ENCODE measurements around the gene TMEM119. TPM values are rescaled to one million over a fixed set of nuclear protein-coding genes. Genes with fewer than 3 reads are reported as not detected.

Gene TMEM119
- 10 to 100 TPM in 3 of 4 donors, 1 to 10 TPM in 1; 9.0 to 48.8 (median 42.3) TPM for total RNA-seq

- Histone ChIP-seq H3K9me3 (no peaks in the 10 kb centered on the region), H3K27ac (peak within 1 kb of the TSS in 3 of 4 donors; percentile 26 to 77 (median 72)), H3K36me3 (no peaks in the 10 kb centered on the region), H3K4me3 (peak within 1 kb of the TSS; percentile 9 to 51 (median 18)), H3K4me1 (peaks cover 0 to 22% (median 0%) of the 10 kb centered on the region in 4 donors), H3K27me3 (no peaks in the 10 kb centered on the region)
- no peak for DNase-seq (ENCODE audit: low spot score in 2 of 2)
- TF ChIP-seq CTCF (IDR thresholded peaks at IDR 0.05) (no peak), POLR2A (IDR thresholded peaks at IDR 0.05) (no peak), EP300 (IDR thresholded peaks at IDR 0.05) (no peak)
- 14 to 24% methylated on average over 20 to 25 of the region's 27 CpGs for whole genome bisulfite sequencing, 2 donors
Observed at GRCh38 chr12:108597559-108598471, at the start of gene TMEM119. TSS of gene TMEM119 (minus strand) at chr12:108598084. CDS start at chr12:108592383, 5,701 bp downstream.

- Histone ChIP-seq H3K36me3 (peaks cover 0 to 54% (median 5%) of the 10 kb centered on the region in 3 donors), H3K9me3 (no peaks in the 10 kb centered on the region), H3K4me1 (peaks cover 0 to 46% (median 18%) of the 10 kb centered on the region in 4 donors), H3K27me3 (no peaks in the 10 kb centered on the region), H3K4me3 (no peak overlapping the region), H3K27ac (peak overlapping the region in 3 of 4 donors; percentile 29 to 70 (median 46))
- no peak for DNase-seq (ENCODE audit: low spot score in 2 of 2)
- WGBS, 2 donors: 56 to 58% methylated on average over 10 of the region's 10 CpGs
- TF ChIP-seq CTCF (IDR thresholded peaks at IDR 0.05) (peak in 1 of 5 experiments; percentile 5), POLR2A (IDR thresholded peaks at IDR 0.05) (no peak)
Observed at GRCh38 chr12:108646600-108647579, 49.0 kb upstream of the TMEM119 start.

GRCh38 chr12:108645686-108646599, 48.1 kb upstream of the TMEM119 start:
- no peaks in the 10 kb centered on the region for H3K9me3 ChIP-seq
- no peak for DNase-seq (ENCODE audit: low spot score in 2 of 2)
- WGBS, 2 donors: 78 to 82% methylated on average over 15 of the region's 15 CpGs
- no peak for TF ChIP-seq CTCF (IDR thresholded peaks at IDR 0.05)
- TF ChIP-seq POLR2A (IDR thresholded peaks at IDR 0.05): no peak
- TF ChIP-seq EP300 (IDR thresholded peaks at IDR 0.05): no peak
- peaks cover 0 to 55% (median 22%) of the 10 kb centered on the region in 4 donors for H3K4me1 ChIP-seq
- H3K4me3 ChIP-seq: no peak overlapping the region
- H3K27me3 ChIP-seq: no peaks in the 10 kb centered on the region
- peak overlapping the region in 2 of 4 donors; percentile 4 to 29 for H3K27ac ChIP-seq
- peaks cover 0 to 45% (median 0%) of the 10 kb centered on the region in 3 donors for H3K36me3 ChIP-seq

- H3K4me3 ChIP-seq: no peak overlapping the region
- no peaks in the 10 kb centered on the region for H3K9me3 ChIP-seq
- WGBS, 2 donors: 69 to 83% methylated on average over 7 of the region's 7 CpGs
- H3K27me3 ChIP-seq: no peaks in the 10 kb centered on the region
- no peak for DNase-seq (ENCODE audit: low spot score in 2 of 2)
- H3K4me1 ChIP-seq: peaks cover 0 to 63% (median 23%) of the 10 kb centered on the region in 4 donors
- H3K36me3 ChIP-seq: peaks cover 0 to 37% (median 0%) of the 10 kb centered on the region in 3 donors
- H3K27ac ChIP-seq: peak overlapping the region in 3 of 4 donors; percentile 51 to 79 (median 63)
- TF ChIP-seq CTCF (IDR thresholded peaks at IDR 0.05) (no peak), EP300 (IDR thresholded peaks at IDR 0.05) (no peak), POLR2A (IDR thresholded peaks at IDR 0.05) (no peak)
Observed at GRCh38 chr12:108644811-108645120, 46.9 kb upstream of the TMEM119 start.

All from tibial nerve (tissue), 4 donors.